GM18508 (cell line): Measurements from ENCODE around the gene GLCE.
A peak's percentile ranks its signal among the peaks of the same experiment; 100 is the strongest.

Experiments used
- ATAC-seq: cut with Tn5 transposase; IDR thresholded peaks from one replicate; pipeline ENCODE4 v1.9.1; 2021; ENCODE audit warnings: moderate number of reproducible peaks; ENCODE audit not compliant: insufficient read depth, unreplicated experiment

GLCE gene

DNA sequence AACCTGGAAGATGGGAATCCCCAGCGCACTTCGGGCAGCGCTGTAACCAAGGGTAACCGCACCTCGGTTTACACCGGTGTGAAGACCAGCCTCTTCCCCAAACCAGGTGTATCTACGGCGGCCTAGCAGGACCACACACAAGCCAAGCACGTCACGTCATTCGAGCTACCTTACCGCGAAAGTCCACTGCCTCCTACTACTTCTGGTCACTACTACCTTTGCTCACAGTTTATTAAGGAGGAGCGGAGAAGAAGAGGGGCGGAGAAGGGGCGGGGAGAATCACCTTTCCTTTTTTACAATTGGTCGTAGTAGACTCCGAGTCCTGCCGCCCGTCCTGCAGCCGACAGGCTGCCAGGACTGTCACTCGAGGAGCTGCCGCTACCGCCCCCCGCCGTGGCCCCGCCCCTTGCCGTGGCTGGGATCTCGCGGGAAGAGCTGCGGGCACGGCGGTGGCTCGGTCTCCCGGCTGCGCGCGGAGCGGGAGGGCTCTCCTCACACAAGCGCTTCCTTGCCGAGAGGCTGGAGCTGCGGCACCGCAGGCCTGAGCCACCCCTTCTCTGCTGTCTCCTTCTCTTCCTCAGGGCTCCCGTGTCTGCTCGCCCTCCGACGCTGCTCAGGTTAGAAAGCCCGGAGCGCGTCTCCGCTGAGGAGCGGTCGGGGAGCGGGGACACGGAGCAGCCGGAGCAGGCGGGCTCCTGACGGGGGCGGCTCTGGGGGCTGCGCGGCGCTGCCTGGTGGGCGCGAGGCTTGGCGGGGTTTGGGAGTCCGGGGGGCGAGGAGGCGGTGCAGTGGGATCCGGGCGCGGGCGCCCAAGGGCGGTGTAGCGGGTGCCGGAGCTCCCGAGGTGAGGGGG lies at the start of gene GLCE:
GLCE (plus strand) TSS at position 495 of the 853 bp plus-strand sequence. CDS start 95,172 bp downstream, outside the sequence.
- peak; percentile 51 for ATAC-seq

DNA sequence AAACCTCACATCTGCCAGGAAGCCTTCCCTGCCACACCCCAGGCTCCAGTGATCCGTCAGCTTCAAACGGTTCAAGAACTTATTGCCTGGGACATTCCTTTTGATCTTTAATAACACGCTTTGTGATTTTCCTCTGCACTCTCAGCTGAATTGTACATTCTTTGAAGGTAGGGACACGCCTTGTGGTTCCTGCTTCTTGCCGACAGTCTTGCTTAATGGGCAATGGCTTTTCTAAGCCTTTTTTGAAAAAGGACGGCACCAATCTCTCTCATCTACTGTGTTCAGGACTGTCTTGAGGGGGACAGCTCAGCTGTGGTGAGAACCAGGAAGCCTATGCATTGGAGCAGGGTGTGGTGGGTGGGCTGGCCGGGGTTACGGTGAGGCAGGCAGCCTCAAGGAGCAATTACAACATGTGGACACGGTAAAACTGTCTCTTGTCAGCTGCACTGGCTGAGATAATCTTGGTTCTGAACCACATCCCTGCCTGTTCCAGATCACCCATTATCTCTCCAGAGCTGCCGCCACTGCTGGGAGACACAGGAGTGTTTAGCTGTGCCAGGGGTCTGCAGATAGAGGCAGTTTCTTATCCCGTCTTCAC lies 46.0 kb upstream of the GLCE start:
- no peak for ATAC-seq

DNA sequence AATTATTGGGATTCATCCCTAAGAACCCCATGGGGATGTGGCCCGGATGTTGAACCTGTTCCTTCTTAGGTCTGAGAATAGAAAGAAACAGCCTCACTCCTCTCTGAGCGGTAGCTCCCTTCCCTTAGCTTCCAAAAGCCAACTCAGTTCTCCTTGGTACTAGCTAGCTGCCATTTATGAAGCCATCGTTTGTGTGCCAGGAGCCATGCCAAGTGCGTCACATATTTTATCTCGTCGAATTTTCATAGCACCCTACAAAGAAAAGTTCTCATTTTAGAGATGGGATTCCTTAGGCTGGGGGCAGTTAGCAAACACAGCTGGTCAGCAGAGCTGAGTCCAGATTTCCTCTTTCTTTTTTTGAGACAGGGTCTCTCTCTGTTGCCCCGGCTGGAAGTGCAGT lies 45.4 kb upstream of the GLCE start:
- ATAC-seq = no peak

DNA sequence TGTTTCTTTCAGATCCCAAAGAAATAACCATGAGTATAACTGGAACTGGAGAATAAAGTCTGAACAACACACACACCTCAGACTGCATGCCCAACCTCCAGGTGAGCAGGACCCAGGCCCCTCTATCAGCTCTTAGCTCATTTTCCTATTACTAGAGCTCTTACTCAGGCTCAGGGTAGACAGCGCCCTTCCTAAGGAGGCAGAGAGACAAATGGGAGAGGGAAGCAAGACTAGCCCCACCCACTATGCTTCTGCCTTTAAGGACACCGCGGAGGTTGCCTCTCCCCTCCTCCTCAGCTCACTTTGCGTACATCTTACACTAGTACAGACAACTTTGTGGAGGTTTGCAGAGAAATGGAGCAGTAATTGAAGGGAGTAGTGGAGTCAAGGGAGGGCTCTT lies 44.0 kb upstream of the GLCE start:
- ATAC-seq = no peak

DNA sequence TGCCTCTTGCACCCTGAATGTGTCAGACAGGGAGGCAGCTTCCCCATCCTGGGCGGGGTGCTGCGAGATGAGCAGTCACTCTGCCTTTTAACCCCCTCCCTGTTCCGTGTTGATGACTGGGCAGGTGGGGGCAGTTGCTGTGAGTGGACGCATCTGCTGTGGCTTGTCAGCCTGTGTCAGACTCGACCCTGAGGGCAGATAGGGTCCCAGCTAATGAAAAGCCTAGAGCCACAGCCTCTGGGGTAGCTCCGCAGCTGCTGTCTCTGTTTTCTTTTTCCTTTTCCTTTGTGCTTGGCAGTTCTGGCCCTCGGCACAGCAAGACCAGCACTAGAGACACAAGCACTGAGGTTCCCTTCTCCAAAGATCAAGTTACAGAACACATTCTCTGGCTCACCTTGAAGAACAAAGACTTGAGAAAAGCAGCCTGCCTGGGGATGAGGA lies 43.0 kb upstream of the GLCE start:
- ATAC-seq = no peak

DNA sequence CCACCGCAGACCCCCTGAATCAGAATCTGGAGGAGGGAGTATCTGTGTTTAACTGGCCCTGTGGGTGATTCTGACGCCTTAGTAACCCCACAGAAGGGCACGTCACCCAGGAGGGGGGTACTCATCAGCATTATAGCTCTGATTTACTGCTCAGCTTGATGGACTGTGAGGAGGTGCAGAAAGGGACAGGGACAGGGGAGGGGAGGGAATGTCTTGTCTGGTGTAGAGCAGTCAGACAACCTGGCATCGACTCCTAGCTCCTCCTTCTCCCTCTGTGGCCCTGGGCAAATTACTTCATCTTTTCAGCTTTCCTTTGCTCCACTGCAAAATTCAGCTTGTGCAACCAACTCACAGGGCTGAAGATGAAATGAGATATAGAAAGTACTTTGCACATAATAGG lies 42.3 kb upstream of the GLCE start:
- no peak for ATAC-seq

DNA sequence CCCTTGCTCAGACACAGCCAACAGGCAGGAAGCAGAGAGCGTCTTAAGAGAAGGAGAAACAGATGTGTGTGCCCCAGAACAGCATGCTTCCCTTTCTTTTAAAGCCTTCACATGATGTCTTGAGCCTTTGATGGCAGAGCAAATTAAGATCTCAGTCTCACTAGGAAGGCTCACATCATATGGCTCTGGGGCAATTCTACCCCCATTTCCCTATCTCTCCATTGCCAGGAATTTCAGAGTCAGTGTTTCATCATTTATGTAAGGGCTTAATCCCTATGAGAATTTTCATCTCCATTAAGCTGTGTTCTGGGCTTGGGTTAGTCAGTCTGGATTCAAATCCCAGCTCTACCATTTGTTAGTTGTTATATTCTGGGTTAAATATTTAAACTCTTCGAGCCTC lies 41.4 kb upstream of the GLCE start:
- no peak for ATAC-seq

DNA sequence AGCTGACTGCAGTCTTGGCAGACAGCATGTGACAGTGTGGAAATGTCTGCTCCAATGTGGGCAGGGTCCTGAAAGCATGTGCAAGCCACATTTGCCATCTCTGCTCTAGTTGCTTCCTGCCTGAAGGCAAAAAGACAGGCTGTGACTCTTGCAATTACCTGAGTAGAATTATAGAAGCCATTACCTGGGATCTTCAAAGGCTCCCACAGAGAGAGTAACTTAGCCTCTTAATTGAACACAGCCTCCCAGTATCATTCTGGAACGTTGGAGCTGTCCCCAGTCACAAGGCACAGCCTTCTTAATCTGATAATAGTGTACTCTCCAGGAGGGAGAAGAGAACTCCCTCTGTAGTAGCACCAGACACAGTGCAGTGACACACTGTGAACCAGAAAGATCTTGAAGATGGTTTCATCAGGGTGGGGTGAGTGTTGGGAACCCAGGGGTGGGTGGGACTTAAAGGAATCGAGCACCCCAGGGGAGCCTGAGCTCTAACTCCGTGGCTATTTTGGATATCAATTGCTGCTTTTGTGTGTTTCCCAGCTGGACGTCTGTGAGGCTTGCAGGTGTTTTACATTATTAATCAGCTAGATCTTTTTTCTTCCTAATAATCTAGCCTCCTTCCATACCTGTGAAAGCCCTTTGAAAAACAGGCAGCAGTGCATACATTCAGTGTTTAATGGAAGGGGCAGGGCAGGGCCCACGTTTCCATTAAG lies 40.6 kb upstream of the GLCE start:
- ATAC-seq = no peak

DNA sequence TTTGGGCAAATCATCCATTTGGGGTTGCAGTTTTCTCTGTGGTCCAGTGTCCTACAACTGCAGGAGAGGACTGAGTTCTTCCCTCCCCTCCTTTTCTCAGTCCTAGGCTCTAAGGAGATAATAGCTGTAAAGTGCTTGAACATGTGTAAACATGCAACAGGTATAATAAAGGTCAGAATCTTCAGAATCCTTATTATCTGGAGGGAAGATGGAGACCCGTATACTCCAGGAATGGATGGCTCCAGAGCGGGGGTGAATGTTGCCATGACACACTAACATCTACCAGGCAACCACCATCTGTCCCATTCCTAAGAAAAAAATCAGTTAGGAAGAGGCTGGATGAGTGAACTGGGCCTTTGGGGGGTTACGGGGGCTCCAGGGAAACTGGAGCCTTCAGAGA lies 39.7 kb upstream of the GLCE start:
- ATAC-seq = no peak

DNA sequence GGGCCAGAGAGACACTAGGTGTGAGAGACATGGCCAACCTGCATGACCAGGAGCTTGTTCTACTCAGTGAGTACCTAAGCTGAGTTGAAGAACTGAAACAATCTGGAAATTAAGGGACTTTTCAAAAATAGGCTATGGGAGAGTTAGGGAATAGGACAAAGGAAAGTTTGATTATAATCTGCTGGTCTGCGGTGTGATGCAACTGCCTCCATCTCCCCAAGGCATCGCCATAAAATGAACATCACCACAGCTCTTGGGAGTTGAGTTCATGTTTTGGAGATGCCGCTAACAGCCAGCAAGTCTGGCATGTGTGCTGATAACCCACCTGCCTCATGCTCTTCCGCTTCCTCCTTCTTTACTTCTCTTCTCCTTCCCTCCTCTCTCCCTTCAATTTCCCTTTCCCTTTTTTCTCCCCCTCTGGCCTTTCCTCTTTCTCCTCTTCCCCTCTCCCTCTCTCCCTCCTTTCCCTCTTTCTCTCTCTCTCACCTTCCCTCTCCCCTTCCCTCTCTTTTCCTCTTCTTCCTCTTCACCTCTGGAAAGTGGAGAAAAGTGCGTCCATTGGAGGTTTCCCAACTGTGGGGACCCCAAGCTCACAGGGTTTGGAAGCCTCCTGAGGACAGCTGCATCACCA lies 39.1 kb upstream of the GLCE start:
- no peak for ATAC-seq

DNA sequence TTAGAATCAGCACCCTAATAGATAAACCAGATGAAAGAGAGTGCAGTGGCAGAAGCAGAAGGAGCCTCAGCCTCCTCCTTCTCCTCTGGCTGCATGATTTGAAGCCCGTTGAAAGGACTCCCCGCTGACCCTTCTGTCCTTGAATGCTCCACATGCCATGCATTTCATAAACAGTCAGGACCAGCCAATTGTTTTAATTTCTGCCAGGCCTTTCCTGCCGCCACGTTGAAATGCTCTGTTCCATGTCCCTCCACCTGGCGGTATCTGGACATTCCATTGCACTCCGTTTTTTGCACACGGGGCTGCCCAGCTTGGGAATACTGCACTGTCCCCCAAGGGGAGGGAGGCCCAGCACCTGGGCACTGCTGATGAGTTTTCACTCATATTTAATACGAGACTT lies 35.2 kb upstream of the GLCE start:
- no peak for ATAC-seq

DNA sequence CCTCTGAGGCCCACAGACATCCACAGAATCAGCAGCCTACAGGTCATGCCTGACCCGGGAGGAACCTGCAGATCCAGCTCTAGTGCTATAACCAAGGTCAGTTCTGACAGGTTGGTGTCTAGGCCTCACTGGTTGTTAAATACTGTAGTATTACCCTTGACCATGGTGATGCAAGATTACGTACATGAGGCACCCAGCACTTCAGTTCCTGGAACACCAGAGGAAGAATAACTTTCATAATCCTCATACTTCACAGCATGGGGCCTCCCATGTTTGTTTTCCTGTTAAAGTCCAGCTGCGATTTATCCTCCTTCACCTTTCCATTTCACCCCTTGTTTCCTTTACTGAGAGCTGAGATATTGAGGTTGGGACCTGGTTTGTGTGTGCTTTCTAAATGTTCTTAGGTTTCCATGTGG lies 34.4 kb upstream of the GLCE start:
- ATAC-seq = no peak

DNA sequence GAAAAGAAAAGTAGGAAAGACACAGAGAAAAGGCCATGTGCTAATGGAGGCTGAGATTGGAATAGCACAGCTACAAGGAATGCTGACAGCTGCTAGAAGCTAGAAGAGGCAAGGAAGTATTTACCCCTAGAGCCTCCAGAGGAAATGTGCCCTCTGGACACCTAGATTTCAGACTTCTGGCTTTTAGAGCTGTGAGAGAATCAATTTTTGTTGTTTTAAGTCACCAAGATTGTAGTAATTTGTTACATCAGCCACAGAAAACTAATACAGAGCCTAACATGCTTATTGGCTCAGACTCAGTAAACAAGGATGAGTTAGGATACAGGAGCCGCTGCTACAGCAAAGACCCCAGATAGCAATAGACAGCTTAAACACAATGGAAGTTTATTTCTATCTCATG lies 33.1 kb upstream of the GLCE start:
- no peak for ATAC-seq

DNA sequence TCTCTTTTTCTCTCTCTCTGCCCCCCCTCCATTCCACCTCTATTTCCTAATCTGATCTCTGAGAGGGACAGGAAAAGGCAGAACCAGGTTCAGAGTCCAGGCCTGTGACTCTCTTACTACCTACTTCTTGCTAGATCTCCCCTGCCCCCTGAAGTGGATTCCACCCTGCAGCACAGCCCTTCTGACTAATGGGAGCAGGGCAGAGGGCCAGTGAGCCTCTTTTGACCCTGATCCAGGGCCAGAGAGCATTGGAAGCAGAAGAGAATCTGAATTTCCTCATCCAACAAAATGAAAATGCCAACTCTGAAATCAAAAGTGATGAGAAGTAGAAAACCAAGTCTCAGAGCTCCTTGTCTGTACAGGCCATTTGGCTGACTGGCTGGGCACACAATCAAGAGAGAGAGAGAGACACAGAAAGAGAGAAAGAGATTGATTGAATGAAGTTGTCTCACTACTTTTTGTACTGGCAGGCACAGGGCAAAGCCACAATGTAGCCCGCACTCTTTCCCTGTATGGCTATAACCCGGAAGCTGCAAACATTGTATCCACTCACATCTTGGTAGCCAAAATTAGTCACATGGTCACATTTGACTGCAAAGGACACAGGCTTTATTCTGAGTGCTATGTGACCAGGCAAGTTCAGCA lies 31.6 kb upstream of the GLCE start:
- no peak for ATAC-seq

DNA sequence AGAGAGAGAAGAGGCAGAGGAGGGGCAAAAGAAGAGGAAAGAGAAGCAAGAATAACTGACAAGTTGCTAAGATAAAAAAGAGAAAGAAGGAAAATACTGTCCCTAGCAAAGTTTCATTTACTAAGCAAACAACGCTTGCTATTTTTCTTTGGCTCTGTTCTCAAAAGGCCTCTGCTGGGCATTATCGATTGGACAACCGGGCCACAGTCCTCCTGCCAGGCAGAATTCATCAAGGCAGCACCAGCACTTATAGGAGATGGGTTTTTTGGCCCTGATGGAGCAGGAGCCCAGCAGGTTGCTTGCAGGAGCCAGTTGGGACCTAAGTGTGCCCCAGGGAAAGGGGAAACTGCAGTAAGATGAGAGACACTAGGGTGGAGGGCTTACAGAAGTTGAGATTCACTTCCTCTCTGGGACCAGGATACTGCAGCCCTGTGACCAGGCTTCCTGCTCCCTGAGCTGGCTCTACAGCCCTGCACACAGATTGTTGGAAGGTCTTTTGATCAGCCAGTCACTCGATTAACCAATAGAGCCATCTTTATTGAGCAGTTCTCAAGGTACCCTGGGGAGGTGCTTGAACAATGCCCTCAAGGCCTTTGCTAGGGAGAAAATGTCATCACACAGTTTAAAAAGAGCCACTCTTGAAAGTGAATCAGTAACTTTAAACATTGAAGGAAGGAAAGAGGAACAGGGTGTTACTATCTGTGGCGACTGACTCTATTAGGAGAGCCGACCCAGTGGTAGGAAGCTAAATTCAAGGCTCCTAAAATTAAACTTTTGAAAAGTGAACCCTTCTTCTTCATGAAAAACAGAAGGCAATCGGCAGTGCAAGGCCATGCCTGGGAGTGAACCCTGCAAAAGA lies 28.8 kb upstream of the GLCE start:
- ATAC-seq = no peak

DNA sequence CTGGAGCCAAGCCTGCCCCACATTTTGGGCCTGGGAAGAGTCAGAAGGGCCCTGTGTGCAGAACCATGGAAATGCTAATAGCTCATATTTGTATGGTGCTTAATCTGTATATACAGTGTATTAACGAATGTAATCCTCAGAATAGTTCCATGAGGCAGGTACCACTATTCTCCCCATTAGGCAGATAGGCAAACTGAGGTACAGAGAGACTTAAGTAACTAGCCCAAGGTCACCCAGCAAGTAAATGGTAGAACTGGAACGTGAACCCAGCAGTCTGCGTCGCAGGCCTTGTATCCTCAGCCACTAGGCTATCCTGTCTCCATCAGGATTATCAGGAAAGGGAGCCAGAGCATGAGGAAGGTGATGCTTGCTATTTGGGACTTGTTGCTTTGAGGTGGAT lies 28.0 kb upstream of the GLCE start:
- ATAC-seq = no peak

DNA sequence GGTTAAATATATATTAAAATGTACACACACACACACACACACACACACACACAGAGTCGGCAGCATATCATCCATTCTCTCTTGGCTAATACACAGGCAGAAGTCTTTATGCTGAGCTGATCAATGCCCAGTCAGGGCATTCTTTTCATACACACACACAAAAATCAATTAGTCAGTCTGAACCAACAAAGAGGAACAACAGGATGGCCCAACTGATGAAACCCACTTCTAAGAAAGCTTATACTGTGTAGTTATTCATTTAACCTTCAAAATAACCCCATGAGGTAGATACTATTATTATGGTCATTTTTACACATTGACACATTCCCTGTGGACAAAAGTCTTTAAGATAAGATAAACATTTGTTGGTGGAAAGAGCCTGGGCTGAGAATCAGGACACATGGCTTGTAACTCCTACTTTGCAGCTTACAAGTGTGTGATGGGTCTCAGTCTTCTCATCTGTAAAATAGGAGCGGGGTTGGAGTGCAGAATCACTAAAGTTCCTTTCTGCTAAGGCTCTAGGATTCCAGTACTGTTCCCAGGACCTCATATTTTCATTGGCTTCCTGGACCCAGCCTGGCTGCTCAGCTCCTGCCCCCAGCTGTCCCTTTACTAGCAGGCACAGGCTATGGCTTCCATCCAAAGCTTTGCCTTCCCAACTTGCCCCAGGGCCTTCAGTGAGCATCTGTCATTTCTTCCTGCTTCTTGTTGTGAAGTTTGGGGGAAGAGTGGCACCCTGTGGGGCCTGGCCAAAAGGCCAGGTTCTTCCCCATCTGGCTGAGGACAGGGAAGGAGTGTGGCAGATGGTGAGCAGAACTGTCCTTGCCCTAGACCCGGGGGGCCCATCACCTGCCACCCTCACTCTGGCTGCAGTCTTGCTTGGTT lies 27.2 kb upstream of the GLCE start:
- ATAC-seq = no peak

DNA sequence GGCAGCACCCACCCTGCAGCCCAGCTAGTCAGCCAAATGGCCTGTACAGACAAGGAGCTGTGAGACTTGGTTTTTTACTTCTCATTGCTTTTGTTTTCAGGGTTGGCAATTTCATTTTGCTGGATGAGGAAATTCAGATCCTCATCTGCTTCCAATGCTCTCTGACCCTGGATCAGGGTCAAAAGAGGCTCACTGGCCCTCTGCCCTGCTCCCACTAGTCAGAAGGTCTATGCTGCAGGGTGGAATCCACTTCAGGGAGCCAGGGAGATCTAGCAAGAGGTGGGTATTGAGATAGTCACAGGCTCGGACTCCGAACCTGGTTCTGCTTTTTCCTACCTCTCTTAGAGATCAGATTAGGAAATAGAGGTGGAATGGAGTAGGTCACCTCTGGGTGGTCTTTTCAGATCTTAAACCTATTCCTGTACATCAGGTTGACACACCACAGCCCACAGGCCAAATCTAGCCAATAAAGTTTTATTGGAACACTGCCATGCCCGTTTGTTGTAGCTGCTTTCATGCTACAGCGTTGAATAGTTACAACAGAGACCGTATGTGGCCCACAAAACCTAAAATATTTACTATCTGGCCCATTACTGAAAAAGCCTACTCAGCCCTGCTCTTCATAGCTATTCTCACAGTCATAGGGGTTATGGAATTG lies 26.4 kb upstream of the GLCE start:
- ATAC-seq = no peak
